ENCODE measurements around the gene EXOC6.

EXOC6 gene

DNA sequence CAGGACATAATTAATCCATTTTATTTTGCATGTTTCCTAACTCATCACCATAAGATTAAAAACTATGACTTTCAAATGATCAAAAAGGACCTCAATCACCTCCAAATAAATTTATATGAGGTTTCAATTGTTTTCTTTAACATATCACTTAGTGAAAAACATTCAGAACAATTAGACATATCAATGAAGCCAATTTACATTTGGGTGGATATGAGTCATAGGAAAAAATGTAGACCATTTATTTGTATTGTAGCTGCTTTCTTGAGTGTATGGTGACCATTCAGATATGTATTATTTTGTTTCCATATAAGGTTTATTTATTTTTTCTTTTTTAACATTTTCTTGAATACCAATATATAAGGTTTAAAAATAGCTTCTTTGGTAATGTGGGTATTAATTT is 13.3 kb upstream of the EXOC6 start:
- DNase-seq: no peak

DNA sequence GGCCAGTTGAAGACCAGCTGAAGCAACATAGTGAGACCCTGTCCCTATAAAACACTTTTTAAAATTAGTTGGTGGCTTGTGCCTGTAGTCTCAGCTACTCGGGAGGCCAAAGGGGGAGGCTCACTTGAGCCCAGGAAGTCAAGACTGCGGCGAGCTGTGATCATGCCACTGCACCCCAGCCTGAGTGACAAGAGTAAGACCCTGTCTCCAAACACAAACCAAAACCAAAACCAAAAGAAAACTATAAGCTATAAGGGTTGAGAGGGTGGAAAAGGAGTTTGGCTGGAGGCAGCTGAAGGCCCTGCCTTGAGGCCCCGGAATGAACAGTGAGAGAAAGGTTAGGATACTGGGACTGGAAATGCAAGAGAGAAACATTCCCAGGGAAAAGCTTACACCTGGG is 10.9 kb upstream of the EXOC6 start:
- no peak for DNase-seq

GRCh38 chr10:92839191-92840085 is 8.9 kb upstream of the EXOC6 start:
- peak; percentile 69 for DNase-seq

DNA sequence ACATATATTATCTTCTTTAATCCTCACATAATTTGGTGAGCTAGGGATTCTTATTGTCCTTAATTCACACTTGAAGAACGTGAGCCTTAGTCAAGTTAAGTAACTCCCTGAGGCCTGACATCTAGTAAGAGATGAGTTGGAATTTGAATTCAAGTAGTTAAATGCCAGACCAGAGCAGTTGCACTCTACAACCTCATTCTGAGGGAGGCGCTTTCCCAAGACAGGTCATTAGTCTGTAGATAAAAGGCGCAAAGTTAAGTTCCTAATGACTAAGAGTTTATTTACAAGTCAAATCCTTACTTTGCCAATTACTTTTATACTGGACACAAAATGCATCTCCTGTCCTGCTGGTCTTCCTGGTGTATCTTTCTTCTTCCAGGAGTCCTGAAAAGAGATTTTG is 3.6 kb upstream of the EXOC6 start:
- no peak for DNase-seq

GRCh38 chr10:92845921-92846320 is 2.4 kb upstream of the EXOC6 start:
- DNase-seq: no peak

GRCh38 chr10:92846344-92846743 is 2.0 kb upstream of the EXOC6 start:
- no peak for DNase-seq

DNA sequence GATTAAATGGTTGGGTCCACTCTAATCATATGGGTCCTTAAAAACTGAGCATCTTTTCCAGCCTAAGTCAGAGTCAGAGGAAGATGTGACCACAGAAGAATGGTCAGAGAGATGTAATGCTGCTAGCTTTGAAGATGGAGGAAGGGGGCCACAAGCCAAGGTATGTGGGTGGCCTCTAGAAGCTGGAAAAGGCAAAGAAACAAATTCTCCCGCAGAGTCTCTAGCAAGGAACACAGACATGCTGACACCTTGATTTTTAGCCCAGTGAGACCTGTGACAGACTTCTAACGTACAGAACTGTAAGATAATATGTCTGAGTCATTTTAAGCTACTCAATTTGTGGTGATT is 1.5 kb upstream of the EXOC6 start:
- no peak for DNase-seq

DNA sequence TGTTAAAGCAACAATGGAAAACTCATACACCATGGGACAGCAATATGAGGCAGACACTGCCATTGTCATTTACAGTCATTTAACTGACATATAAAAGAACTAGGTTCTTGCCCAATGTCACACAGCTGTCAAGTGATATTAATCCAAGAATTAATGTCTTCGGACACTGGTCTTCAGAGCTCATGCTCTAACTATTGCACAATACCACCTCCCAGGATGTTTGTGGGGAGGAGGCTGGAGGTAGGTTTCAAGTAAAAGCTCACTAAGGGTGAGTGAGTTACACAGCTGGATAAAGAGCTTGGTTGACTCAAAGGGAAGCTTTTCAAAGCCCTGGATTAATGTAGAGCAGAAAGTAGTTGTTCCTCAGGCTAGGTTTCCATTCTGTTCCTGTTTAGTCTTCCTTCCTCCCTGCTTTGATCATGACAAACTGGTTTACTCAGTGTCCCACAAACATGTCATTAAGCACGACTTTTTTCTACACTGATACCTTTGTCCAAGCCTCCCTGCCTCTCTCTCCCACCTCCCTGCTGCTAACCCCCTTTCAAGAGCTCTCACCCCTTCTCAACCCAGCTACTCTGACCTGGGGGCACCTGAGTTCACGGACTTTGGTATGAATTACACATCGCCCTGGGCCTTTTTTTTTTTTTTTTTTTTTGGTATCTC is 987 bp upstream of the EXOC6 start:
- peak; percentile 16 for DNase-seq

- DNase-seq: no peak
Measured at GRCh38 chr10:92848037-92848440, 281 bp upstream of the EXOC6 start.

- no peak for DNase-seq
Measured at GRCh38 chr10:92849234-92849525, 860 bp downstream of the EXOC6 start.

DNA sequence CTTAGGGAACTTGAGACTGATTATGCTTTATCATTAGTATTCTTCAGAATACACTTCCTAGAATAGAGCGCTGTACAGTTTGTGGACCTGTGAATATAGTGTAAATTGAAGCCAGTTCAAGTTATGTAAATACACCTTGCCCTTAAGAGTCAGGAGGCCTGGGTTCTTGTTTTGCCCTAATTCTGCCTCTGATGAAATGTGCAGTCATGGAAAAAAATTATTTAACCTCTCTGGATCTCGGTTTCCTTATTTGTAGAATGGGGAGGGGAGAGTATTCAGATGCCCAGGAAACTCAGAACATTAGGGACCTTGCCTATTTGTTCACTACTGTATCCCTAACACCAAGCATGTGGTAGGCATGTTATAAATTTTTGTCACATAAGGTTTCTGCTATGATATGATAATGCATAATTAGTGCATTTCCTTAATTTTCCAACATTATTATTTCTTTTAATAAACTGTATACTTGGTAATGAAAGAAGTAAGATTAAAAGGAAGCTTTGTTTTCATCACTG is 1.3 kb downstream of the EXOC6 start:
- DNase-seq: no peak

DNA sequence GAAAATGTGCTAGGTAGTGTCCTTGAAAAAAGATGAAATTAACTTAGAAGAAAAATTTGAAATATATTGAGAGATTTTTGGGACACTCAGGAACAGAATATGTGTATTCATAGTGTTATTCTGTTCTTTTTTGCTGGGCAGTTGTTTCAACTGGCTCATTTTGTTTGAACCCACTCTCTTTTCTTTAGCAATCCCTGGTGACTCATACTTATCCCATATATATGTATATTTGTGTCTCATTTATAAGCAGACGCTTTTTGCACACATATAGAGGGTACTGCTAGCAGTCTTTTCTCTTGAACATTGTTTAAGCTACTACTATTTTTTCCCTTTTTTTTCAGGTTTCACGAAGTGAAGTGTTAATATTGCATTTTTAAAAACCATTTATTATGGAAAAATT is 1.9 kb downstream of the EXOC6 start:
- no peak for DNase-seq

- DNase-seq: no peak
Measured at GRCh38 chr10:92851003-92851402, 2.7 kb downstream of the EXOC6 start.

DNA sequence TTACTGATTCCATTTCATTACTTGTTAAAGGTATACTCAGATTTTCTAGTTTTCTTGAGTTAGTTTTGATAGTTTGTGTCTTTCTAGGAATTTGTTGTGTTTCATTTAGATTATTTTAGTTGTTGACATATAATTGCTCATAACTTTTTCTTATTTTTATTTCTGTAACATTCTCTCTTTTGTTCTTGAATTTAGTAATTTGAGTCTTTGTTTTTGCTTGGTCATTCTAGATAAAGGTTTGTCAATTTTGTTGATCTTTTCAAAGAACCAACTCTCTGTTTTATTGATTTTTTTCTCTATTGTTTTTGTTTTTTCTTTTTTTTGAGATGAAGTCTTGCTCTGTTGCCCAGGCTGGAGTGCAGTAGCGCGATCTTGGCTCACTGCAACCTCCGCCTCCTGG is 7.2 kb downstream of the EXOC6 start:
- no peak for DNase-seq

DNA sequence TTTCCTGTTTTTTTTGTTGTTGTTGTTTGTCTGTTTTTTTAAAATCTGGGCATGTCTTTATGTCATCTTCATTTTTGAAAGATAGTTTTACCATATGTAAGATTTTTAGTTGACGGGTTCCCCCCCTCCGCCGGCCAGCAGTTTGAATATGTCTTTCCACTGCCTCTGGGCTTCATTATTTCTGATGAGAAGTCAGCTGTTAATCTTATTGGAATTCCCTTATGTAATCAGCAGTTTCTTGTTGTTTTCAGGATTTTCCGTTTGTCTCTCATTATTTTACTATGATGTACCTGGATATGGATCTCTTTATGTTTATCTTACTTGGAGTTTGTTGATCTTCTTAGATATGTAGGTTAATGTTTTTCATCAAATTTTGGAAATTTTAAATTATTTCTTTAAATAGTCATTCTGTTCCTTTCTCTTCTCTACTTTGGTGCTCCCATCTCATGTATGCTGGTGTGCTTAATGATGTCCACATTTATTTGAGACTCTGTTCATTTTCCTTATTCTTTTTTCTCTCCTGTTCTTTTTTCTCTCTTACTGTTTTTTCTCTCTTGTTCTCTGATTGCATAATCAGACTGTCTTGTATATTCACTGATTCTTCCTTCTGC is 9.7 kb downstream of the EXOC6 start:
- DNase-seq: no peak

DNA sequence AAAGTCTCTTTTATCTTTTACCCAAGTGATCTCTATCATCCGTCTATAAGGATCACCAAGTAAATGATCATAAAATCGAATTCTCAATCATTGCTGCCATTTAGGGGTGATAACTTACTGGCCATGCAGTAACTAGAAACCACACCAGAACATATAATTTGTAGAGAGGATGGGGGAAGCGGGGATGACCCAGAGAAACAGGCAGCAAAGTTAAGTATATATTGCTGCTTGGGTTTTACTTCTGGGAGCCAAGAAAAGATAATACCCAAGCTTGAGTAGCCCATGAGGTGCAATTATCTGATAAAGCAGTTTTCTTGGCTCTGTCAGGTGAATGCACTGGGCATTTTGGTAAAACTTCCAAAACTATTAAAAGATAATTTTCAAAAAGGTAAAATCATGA is 18.9 kb downstream of the EXOC6 start:
- no peak for DNase-seq

- DNase-seq: no peak
Measured at GRCh38 chr10:92868036-92868435, 19.7 kb downstream of the EXOC6 start.

- DNase-seq: no peak
Measured at GRCh38 chr10:92868557-92868956, 20.2 kb downstream of the EXOC6 start.

- DNase-seq: no peak
Measured at GRCh38 chr10:92873029-92873428, 24.7 kb downstream of the EXOC6 start.

- DNase-seq: no peak
Measured at GRCh38 chr10:92876509-92877036, 28.3 kb downstream of the EXOC6 start.

DNA sequence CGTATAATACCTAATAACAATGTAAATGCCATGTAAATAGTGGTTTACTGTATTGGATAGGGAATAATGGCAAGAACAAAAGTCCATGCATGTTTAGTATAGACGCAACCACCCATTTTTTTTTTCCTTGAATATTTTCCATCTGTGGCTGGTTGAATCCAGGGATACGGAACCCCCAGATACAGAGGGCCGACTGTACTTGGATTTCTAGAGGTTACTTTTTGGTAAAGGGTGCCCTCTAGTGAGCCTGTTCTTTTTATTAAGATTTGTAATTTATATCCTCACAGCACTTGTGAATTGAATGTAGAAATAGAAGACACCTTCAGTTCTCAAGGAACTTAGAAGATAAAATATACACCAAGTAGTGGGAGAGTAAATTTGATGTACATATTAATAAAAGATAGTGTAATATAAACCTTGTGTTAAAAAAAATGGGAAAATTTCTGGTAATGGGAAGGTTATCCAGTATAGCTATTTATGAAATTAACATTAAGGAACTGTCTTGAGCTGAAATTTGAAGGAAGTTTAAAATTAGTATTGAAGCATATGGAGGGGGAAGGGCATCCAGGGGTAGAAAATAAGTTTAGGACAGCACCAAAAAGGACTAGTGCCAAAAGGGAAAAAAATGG is 32.0 kb downstream of the EXOC6 start:
- peak; percentile 30 for DNase-seq

DNA sequence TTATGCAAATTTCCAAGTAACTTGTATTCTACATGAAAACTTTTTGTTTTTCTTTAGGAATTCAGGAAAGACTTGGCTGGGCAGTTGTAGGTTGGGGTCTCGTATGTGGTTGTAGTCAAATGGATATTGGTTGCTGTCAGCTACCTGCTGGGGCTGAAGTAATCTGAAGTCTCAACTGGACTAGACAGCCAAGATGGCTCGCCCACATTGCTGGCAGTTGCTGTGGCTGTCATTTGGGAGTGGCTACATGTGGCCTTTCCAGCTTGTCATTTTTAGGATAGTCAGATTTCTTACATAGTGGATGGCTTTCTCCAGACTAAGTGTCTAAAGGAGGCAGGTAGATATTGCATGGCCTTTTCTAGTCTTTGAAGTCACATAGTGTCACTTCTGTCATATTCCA is 32.6 kb downstream of the EXOC6 start:
- DNase-seq: no peak

DNA sequence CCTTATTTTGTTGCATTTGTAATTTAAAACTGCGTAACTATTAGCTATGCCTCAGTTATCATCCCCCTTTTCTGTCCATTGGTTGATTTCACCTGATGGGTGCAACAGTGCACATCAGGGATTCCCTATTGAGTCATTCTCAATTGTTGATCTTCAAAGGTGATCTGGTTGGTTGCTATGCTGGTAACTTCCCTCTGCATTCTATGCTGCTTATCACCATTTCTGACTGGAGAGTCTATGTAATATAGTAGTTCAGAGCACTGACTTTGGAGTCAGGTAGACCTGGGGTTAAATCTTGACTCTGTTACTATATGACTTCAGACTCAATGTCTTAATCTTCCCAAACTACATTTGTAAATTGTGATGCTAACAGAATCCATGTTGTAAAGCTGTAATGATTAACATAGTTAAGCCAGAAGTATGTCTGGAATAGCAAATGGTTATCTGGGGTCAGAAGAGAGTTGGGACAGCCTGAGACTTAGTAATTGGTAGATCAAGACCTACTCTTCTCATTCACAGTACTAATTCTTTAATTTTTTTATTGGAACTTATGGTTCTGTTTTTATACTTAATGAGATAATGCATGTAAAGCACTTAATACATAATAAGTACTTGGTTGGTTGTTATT is 38.1 kb downstream of the EXOC6 start:
- no peak for DNase-seq
